Testis (tissue), 2 donors: Measurements from ENCODE around the gene RPN2.

Experiments
- CTCF ChIP-seq, 3 experiments: fragments of 450-650 bp in 2 of 3; fragments of 200-600 bp in 1 of 3; sonication (generic) in 1 of 3; IDR thresholded peaks; one replicate each; pipeline ENCODE4 v1.5.1; 2016 to 2019; ENCODE audit warnings: antibody characterized with exemption in 3 of 3, mild to moderate bottlenecking in 2 of 3, moderate library complexity in 1 of 3
- POLR2A ChIP-seq: fragments of 450-650 bp; IDR thresholded peaks from one replicate; pipeline ENCODE4 v1.6.1; 2017; ENCODE audit warnings: antibody characterized with exemption, mild to moderate bottlenecking, moderate library complexity

- TF ChIP-seq CTCF (IDR thresholded peaks at IDR 0.05) (no peak), POLR2A (no peak)
Observed at GRCh38 chr20:37240337-37241067, 61.4 kb downstream of the RPN2 start.
